GM18861 (cell line): ENCODE data around the gene ADCK2.
A peak's percentile ranks its signal among the peaks of the same experiment; 100 is the strongest.
"Not testable (repeated sequence)": the region's sequence is repeated elsewhere in the genome, so short reads cannot be mapped to it uniquely, and the experiment has no call there.

ENCODE experiments used
- ATAC-seq: cut with Tn5 transposase; IDR thresholded peaks from one replicate; pipeline ENCODE4 v1.9.1; 2021; ENCODE audit not compliant: unreplicated experiment

ADCK2 gene

DNA sequence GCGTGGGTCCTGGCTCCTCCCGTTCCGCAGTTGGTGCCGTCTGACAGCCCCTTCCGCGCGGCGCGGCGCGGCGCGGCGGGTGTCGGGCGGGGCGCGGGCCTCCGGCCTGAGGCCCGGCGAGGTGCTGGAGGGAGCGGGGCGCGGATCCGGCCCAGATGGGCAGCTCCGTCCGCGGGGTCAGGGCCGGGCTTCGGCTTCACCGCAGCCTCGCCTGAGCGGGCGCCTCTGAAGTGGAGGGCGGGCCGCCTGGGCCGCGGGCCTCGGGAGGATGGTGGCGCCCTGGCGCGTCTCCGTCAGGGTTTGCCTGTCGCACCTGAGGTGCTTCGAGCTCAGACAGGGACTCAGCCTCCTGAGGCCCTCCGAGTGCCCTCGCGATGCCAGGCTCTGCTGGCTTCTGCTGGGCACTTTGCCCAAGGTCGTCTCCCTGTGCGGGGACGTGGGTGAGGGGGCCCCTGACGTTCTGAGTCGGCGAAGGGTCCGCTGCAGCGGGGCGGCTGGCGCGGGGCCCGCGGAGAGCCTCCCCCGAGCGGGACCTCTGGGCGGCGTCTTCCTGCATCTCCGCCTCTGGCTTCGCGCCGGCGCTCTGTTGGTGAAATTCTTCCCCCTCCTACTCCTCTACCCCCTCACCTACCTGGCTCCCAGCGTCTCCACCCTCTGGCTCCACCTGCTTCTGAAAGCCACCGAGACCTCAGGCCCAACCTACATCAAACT lies 473 bp downstream of the ADCK2 start:
- ATAC-seq: peak; percentile 42

GRCh38 chr7:140673774-140674155 lies 1.0 kb downstream of the ADCK2 start:
- ATAC-seq: no peak

- ATAC-seq: no peak
These were observed 1.6 kb downstream of the ADCK2 start for GRCh38 chr7:140674356-140674800.

DNA sequence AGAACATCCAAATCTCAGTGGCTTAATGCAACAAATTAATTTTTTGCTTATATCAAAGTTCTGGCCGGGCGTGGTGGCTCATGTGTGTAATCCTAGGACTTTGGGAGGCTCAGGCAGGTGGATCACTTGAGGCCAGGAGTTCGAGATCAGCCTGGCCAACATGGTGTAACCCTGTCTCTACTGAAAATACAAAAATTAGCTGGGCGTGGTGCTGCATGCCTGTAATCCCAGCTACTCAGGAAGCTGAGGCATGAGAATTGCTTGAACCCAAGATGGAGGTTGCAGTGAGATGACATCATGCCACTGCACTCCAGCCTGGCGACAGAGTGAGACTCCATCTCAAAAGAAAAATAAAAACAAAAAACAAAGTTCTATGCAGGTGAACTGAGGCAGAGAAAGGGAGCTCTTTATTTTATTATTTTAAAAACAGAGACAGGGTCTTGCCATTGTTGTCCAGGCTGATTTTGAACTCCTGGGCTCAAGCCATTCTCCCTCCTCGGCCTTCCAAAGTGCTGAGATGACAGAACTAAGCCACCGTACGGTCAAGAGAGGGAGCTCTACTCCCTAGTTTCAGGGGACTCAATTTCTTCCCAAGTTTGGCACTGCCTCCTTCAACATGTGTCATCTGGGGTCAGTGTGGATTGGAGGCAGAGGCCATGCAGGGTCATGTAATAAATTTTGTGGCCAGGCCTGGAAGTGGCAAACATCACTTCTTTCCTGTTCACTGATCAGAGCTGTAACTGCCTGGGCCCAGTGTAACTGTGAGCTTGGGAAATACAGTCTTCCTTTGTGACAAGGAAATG lies 2.4 kb downstream of the ADCK2 start:
- ATAC-seq: no peak

DNA sequence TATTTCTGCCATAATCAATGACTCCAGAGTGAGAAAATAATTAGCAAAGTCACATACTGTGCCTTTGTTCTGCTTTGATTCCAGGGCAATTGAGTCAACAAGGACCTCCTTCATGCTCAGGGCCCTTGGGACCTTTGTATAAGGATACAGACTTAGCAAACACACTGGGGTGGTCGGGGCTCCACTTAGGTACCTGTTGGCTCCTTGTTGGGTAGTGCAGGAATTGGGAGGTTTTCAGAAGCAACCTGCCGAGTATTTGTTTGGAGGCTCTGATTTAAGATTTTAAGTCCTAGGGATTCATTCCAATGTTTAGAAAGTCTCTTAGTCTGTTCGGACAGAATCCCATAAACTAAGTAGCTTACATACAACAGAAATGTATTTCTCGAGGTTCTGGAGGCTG lies 3.0 kb downstream of the ADCK2 start:
- no peak for ATAC-seq

GRCh38 chr7:140676306-140676705 lies 3.6 kb downstream of the ADCK2 start:
- peak; percentile 58 for ATAC-seq

- ATAC-seq: not testable (repeated sequence)
These were observed 4.2 kb downstream of the ADCK2 start for GRCh38 chr7:140676956-140677355.

GRCh38 chr7:140677496-140677895 lies 4.8 kb downstream of the ADCK2 start:
- no peak for ATAC-seq

GRCh38 chr7:140678081-140678815 lies 5.5 kb downstream of the ADCK2 start:
- no peak for ATAC-seq

DNA sequence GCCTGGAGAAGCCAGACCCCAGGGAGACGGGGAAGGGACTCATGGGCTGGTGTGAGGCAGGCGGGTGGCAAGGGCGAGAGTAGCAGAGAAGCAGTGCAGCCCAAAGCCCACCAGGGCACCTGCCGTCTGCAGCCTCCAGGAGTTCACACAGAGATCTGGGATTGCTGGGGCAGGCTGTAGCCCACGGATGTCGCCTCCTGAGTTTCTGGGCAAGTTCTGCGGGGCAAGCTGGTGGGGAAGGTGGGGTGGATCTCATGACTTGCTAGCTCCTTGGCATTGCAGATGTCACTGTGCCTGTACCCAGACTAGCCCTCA lies 6.0 kb downstream of the ADCK2 start:
- ATAC-seq: no peak

GRCh38 chr7:140679186-140679585 lies 6.4 kb downstream of the ADCK2 start:
- no peak for ATAC-seq

DNA sequence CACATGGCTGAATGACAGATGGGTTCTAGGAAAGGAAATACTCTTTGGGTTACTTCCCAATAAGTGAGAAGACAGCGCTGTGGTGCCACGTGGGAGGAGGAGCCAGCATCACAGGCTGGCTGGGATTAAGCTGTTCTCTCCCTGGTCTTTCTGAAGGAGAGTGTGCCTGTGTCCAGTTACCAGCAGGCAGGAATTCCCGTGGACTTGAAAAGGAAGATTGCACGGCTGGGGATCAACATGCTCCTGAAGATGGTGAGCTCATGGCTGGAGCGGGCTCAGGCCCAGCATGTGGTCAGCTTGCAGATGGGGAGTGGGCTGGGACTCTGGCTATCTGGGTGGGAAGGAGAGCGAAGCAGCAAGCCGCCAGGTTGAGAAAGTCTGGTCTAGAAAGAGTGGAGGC lies 8.1 kb downstream of the ADCK2 start:
- ATAC-seq: no peak

- no peak for ATAC-seq
These were observed 9.0 kb downstream of the ADCK2 start for GRCh38 chr7:140681766-140682165.

GRCh38 chr7:140683657-140684056 lies 10.9 kb downstream of the ADCK2 start:
- no peak for ATAC-seq

GRCh38 chr7:140684066-140684950 lies 11.6 kb downstream of the ADCK2 start:
- no peak for ATAC-seq

DNA sequence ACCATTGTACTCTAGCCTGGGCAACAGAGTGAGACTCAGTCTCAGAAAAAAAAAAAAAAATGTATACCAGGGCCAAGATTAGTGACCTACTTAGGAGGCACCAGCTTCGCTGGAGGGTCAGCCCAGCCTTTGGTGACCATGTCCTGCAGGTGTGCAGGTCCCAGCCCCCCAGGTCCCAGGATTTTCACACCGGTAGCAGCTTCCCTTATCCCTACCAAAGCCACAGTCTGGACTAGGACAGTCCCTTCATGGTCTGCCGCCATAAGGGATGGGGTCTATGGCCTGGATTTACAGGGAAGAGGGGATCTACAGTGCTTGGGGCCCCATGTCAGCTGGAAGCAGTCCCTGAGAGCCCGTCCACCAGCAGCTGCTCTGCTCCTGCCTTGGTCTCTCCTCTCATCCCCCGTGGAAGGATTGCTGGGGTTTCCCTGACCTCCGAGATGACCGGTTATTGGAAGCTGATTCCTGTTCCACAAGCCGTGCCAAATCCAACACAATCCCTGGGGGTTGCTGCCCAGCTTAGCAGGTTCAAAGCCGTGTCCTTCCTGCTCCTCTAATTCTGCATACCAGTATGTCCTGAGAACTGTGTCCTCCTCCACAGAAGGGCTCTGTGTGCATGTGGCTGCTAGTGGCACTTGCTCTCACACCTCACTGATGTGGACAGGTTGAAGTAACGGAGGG lies 12.8 kb downstream of the ADCK2 start:
- no peak for ATAC-seq

DNA sequence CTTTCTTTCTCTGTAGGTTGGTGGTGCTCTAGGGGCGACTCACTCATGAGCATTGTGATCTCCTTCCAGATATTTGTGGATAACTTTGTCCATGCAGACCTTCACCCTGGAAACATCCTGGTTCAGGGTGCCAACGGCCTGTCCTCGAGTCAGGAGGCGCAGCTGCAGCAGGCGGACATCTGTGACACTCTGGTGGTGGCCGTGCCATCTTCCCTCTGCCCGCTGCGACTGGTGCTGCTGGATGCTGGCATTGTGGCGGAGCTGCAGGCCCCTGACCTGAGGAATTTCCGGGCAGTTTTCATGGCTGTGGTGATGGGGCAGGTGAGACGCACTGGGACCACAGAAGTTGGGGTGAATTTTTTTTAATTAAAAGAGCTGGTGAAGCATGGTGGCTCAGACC lies 14.2 kb downstream of the ADCK2 start:
- ATAC-seq: no peak

DNA sequence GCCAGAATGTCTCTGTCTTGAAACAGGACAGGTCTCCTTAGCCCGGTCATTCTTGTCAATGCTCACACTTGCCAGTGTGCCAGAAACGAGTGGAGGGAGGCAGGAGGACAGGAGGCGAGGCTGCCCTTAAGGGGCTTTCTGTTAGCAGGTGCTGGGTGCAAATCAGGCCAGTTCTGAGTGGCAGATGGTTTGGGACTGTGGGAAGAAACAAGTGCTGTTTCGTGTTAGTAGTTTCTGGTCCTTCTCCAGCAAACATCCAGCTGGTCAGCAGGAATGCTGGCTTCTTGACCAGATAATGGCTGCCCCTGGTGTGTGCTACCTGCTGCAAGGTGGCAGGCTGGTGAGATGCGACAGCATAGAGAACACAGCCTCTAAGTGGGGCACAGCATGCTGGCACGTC lies 15.6 kb downstream of the ADCK2 start:
- ATAC-seq: no peak

DNA sequence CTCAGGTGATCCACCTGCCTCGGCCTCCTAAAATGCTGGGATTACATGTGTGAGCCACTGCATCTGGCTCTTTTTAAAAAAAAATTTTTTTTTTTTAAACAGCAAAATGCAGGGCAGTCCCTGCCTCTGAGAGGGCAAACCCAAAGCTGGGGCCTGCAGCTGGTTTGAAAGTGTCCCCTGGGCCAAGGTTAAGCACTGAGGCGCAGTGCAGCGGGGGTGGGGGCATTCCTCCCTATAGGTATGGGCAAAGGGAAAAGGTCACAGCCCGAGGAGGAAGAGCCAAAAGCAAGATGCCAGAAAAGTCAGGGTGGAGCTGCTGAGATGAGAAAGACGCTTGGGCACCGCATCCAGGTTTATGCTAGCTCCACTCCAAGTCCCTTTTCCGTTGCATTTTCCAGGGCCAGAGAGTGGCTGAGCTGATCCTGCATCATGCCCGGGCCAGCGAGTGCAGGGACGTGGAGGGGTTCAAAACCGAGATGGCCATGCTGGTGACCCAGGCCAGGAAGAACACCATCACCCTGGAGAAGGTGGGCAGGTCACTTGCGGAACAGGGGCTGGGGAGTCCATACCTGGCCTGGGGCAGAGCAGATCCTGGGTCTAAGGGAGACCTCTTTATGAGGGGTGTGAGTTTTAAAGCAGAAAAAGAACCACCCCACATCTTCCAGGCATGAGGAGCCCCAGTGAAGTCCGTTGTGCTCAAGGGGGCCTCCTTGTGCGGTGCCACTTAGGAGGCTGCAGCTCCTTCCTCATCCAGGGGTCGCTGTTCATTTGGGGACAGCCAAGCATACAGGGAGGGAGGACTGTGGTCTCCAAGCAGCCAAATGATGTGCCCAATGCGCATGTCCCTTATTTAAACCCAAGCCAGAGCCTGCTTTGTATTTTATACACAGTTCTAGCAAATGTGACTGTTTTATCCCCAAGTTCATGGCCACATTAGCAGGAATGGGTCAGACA lies 16.7 kb downstream of the ADCK2 start:
- no peak for ATAC-seq
